GM13977 (cell line): Measurements from ENCODE around the gene RAB13.

Source experiments
- DNase-seq: peaks from one replicate; pipeline ENCODE4 v3.0.0; 2012; ENCODE audit warnings: low spot score
- in situ Hi-C: fragments of 300-500 bp; cut with MboI; formaldehyde crosslinking; loops from one replicate; pipeline ENCODE4 v1.12.0; 2022; ENCODE audit warnings: low sequenced_read_pairs, low pct_unique_long_range_greater_than_20kb, mixed read lengths, inconsistent platforms; ENCODE audit not compliant: unreplicated experiment
- TF ChIP-seq, protein P1 (sequence below): IDR thresholded peaks from 2 replicates; pipeline ENCODE4 v1.5.1; 2012; ENCODE audit warnings: mild to moderate bottlenecking, control low read depth; ENCODE audit not compliant: insufficient read depth; ENCODE audit errors: extremely low read depth, missing control alignments

Gene RAB13

DNA sequence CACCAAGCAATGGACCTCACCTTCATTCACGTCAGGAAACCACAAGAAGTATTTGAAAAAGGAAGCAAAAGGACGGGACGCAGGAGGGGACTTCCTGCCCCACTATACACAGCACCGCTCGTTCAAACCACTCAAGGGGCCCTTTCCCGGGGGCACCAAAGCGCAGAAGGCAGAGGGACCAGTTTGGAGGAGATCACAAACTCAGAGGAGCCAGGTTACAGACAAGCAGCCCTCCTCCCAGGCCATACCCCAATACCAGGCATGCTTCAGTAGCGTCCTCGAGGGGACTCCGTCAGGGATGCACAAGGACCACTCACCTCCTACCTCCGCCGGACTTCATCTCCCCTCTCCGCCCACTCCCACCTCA, 28.4 kb downstream of the RAB13 start:
- peak; percentile 69 for DNase-seq
- TF ChIP-seq, protein P1, sequence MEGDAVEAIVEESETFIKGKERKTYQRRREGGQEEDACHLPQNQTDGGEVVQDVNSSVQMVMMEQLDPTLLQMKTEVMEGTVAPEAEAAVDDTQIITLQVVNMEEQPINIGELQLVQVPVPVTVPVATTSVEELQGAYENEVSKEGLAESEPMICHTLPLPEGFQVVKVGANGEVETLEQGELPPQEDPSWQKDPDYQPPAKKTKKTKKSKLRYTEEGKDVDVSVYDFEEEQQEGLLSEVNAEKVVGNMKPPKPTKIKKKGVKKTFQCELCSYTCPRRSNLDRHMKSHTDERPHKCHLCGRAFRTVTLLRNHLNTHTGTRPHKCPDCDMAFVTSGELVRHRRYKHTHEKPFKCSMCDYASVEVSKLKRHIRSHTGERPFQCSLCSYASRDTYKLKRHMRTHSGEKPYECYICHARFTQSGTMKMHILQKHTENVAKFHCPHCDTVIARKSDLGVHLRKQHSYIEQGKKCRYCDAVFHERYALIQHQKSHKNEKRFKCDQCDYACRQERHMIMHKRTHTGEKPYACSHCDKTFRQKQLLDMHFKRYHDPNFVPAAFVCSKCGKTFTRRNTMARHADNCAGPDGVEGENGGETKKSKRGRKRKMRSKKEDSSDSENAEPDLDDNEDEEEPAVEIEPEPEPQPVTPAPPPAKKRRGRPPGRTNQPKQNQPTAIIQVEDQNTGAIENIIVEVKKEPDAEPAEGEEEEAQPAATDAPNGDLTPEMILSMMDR, result no peak
- in situ Hi-C loops, result no loop called here

DNA sequence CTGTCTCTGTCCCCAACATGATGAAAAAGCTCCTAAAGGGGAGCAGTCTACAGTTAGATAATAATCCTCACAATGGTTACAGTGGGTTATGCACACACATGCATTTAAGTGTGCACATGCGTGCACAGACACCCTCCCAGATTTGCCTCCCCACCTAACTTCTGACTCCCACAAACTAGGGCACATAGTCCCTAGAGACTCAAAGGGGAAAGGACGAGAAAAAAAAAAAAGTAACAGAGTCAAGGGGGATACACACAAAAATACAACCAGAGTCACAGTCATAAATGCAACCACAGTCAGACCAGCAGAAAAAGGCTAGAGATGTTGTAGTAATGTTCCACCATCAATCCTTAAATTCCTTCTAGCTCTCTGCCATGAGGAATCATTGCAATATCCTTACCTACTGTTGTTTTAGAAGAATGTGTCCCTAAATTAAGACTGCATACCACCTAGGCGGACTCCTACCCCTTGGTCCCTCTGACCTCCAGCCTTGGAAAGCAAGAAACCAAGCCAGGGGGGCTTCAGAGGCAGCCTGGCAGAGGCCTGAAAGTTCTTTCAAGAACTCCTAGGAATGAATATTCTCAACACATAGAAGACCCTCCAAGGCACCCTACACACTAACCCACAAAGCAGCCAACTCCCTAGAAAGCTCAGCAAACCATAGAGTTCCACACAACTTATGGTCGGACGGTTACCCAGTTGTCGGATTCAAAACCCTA, 29.0 kb downstream of the RAB13 start:
- in situ Hi-C loops, result no loop called here
- TF ChIP-seq, protein P1, result no peak
- no peak for DNase-seq

DNA sequence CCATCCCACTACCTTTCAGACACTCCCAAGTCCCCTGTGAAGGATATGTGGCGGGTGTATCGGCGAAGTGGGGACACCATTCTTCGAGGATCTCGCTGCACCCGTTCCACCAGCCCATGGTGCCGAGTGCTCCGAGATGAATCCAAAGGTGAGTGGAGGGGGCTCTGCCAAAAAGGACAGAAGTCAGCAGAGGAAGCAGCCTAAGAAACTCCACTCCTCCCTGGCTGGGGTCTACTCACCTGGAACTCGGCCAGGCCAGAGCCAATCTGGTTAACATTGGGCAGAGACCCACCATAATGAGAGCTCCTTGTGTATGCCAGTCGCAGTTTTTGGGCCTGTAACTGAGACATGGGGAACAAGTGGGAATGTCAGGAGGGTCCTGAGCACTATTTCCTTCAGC, 31.3 kb downstream of the RAB13 start:
- DNase-seq, result no peak
- in situ Hi-C loops, result no loop called here
- TF ChIP-seq, protein P1, result no peak

DNA sequence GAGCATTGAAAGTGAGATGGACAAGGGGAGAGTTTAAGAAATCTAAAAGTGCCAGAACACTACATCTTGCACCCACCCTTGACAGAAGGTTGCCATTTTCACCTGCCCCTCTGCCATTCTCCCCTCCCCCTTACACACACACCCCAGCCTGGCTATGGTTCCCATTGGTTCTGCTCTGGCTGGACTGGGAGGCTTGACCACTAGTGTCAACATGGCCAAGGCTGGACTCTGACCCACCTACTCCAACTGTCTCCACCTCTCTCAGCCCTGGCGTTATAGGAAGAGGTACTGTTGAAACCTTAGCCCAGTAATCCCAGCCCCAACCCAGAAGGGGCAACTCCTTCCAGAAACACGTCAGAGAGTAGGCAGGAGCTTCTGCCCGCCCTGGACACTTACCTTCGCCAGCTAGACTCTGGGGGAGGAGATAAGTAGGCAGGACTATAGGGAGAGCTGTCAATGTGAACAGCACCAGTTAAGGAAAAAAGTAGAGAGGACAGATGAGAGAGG, 32.2 kb downstream of the RAB13 start:
- TF ChIP-seq, protein P1, result no peak
- DNase-seq, result no peak
- in situ Hi-C loops, result no loop called here

DNA sequence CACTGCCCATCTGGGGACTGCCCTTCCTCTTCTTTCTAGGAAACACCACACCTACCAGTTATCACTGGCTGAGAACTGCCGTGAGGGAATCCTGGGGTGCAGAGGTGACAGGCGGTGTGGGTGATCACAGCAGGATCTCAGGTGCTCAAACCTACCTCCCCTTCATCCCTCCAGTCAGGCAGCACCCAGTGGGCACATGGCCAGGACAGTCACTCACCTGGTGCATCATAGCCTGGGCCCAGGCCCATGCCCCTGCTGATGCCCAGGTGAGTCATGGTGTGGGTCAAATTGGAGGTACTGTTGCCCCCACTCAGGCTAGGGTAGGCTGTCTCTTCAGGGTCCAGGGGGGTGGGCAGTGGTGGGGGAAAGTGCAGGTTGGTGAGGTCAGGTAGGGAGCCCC, 34.3 kb downstream of the RAB13 start:
- TF ChIP-seq, protein P1, result no peak
- DNase-seq, result no peak
- in situ Hi-C loops, result no loop called here

DNA sequence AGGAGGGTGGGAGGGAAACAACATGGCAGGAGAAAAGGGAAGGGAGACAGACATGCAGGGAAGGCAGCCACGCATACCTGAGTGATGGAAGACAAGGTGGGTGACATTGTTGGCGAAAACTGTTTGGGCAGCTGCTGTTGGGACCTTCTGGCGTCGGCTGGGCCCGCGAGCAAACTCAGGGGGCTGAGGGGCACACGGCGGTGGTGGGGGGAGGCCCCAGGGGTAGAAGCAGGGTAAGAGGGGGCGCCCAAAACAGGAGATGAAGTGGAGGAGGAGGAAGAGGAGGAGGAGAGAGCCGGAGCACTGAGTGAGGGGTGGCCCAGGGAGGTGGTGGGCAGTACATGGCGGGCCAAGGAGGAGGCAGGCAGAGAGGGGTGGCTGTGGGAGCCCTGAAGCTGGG, 35.0 kb downstream of the RAB13 start:
- TF ChIP-seq, protein P1, result no peak
- no peak for DNase-seq
- in situ Hi-C loops, result no loop called here
